SK-N-DZ (cell line): ENCODE results near the gene BATF2.
"Not testable (repeated sequence)": the region's sequence is repeated elsewhere in the genome, so short reads cannot be mapped to it uniquely, and the experiment has no call there.

ENCODE experiments used
- DNase-seq: peaks from one replicate; pipeline ENCODE4 v3.0.0-alpha.2; 2015; ENCODE audit warnings: low spot score

The BATF2 gene

DNA sequence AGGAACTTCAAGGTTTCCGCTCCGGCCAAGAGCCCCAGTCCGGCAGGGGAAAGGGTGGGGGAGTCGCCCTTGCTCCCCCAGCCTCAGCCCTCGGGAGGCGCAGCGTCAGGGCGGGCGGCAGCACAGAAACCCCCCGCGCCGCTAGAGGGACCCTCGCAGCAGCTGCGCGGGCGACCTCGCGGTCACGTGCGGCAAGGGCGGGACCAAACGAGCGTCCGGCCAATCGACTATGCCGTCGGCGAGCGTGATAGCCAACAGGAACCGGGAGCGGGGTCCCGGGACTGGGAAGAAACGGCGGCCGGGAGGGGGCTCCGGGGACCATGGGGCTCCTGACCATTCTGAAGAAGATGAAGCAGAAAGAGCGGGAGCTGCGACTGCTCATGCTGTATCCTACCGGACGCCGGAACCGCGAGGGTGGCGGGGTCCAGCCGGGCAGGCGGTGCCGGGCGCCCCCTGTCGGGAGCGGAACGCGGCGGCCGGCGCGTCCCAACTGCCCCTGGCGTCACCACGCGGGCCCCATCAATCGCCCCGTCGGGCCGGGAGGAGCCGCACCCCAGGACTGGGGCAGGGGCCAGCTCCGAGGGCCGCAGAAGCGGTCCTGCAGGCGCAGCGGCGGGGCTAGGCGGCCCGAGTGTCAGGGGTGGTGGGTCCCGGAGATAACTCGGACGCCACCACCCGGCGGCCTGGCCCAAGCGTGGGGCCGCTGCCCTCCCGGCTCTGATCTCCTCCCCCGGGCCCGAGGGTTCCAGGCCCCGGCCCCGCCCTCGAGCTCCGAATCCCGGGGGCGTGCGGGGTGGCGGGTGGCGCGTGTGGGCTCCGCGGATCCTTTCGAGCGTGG lies 17.3 kb upstream of the BATF2 start, which contains the start of gene ARL2:
ARL2 (plus strand) TSS at position 273 of the 838 bp plus-strand sequence; CDS start at position 321, 48 bp downstream.
- DNase-seq: peak; percentile 96

DNA sequence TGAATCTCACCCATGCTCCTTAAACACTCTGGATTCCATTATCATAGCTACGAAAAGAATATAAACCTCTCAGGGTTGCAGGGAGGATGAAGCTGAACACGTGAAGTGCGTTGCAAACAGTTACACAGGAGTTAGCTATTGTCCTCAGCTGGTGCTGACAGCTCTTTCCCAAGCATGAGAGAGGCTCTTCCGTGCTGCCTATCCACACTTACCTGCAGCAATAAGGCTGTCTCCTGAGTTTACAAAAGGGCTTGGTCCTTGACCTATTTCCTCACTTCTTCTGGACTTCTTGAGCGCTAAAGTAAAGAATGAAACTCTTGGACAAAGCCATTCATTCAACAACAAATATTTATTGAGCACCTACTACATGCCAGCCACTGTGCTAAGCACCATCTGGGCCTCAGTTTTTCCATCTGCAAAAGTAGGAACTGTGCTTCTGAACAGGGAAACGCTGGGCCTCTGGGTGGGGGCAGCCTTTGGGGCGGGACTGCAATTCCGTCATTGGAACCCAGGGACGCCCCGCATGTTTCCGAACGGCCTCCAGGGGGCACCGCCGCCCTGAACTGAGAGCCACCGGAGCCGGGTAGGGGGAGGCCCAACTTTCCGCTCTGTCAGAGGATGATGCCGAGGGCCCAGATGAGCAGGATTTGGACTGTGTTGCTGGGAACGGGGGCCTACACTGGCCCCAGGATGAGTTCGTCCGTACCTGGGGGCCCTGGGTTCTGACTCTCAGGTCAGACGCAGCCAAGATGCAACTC lies 16.5 kb upstream of the BATF2 start:
- DNase-seq: peak; percentile 88

DNA sequence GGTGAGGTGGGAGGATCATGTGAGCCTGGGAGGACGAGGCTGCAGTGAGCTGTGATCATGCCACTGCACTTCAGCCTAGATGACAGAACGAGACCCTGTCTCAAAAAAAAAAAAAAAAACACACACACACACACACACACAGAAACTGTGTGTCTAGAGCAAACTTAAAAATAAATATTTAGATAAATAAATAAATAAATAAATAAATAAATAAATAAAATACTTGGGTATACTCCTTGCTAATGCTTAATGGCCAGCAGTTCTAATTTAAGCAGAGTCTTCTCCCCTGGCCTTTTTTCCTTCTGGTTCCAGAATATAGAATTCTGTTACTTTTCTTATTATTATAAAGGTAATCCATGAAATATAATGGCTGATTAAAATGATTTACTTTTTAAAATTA lies 12.1 kb upstream of the BATF2 start:
- no peak for DNase-seq

DNA sequence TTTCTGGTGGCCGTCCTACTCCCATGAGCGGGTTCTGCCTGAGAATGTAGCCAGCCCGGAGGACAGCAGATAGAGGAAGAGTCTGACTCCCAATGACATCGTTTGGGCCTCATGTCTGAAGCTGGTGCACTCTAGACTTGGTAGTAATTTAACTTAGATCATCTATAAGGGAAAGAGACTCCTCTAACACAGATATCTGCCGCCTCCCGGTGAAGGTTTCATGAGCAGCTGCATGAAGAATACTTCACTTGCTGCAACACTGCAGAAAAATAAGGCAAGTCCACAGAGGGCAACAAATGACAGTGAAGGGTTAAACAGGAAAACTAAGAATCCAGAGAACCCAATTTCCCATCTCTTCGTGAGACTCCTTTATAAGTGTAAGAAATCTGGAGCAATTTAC lies 11.2 kb upstream of the BATF2 start:
- no peak for DNase-seq

DNA sequence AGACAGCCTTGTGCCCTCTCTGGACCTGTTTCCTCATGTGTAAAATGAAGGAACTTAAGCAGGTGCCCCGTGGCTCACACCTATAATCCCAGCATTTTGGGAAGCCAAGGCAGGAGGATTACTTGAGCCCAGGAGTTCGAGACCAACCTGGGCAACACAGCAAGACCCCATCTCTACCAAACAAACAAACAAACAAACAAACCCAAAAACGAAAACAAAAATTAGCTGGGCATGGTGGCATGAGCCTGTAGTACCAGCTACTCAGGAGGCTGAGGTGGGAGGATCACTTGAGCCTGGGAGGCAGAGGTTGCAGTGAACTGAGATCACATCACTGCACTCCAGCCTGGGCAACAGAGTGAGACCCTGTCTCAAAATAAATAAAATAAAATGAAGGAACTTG lies 7.2 kb upstream of the BATF2 start:
- DNase-seq: not testable (repeated sequence)

DNA sequence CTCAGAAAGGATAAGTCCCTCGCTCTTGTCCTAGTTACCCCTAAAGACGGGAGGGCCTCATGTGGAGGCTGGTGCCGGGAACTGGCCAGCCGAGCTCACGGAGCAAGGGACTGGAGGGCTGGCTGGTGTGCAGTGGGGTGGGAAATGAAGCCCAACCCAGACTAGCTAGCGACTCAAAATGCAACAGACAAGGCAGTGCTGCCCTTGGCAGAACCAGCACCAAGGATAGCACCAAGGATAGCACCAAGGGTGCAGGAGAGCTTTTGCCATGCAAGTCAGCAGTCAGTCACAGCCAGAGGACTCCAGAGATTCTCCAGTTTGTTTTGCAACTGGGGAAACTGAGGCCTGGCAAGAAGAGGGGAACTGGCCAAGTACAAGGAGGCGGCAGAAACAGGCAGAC lies 6.5 kb upstream of the BATF2 start:
- no peak for DNase-seq

DNA sequence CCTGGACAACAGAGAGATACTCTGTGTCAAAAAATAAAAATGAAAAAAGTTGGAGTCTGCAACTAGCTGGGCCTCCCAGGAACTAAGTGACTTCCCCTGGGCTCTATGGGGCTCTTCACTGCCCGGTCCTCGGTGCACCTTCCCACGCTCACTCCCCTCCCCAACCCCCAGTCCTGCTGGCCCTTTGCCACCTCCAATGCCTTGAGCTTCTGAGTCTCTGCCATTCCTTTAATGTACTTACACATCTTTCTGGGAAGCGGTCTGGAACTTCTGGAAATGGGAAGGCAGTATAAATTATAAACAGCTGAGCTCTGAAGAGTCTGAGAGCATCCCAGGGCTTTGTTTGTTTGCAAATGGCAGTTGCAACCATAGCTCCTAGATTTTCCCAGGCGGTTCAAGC lies 5.9 kb upstream of the BATF2 start:
- no peak for DNase-seq

DNA sequence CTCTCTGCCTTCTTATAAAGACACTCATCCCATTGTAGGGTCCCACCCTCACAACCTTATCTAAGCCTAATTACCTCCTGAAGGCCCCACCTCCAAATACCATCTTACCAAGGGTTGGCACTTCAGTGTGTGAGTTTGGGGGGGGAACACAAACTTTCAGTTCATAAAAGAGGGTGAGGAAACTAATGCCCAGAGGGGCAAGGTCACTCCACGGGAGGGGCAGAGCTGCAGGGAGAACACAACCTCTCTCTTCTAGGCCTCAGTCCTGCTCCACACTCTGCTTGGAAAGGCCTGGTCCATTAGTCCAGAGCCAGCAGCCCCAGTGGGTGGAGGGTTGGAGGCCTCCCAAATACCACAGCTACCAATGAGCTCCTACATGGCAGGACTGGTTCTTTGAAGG lies 2.7 kb upstream of the BATF2 start:
- no peak for DNase-seq

DNA sequence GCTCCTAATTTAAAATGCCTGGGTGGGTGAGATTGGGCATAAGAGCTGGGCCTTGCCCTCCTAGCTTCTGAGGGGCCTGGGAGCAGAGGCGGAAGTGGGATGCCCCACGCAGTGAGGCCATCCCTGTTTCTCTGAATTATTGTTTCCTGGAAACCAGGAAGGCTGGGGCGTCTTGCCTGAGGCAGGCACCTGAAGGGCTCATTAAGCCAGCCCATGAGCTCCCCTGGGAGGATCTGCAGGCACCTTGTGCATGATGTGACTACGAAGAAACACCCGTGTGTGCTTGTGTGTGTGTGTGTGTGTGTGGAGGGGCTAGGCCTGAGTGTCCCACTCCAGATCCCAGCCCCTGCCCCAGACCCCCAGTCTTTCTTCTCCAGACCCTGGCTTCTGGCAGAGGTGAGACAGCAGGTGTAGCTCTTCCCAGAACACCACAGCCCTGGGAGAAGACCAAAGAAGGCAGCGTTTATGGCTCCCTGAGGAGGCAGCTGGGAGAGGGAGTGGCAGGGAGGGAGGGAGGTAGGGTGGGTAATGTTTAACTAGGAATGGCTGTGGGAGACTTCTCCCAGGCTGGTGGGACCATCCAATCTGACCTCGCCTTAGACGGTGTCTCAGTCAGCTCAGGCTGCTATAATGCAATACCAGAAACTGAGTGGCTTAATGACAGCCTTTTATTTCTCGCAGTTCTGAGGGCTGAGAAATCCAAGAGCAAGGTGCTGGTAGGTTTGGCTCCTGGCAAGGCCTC lies 2.1 kb upstream of the BATF2 start:
- no peak for DNase-seq

DNA sequence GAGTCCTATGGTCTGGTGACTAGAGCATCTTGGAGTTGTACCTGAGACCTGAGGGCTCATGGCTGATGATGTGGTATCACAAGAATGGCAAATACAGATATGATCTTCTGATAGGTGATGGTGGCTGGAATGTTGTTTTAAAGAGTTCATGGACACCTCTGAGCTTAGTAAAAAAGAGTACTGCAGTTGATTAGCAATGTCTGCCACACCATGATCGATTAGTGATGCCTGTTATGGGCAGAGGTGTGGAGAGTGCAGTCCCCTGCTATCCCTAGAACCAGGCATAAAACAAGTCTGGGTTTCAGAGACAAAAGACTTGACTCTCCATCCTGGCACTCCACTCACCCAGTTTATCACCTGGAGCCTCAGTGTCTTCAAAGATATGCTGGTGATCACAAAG lies 1.4 kb upstream of the BATF2 start:
- no peak for DNase-seq

DNA sequence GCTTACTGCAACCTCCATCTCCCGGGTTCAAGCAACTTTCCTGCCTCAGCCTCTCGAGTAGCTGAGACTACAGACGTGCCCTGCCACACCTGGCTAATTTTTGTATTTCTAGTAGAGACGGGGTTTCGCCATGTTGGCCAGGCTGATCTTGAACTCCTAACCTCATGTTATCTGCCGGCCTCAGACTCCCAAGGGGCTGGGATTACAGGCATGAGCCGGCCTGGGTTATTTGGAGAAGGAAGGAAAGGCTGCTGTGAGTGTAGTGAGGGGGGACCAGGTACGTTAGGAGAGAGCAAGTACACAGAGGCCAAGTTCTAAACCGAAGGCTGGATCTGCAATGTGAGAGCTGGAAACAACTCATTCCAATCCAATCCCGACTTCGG lies 453 bp downstream of the BATF2 start:
- DNase-seq: no peak

DNA sequence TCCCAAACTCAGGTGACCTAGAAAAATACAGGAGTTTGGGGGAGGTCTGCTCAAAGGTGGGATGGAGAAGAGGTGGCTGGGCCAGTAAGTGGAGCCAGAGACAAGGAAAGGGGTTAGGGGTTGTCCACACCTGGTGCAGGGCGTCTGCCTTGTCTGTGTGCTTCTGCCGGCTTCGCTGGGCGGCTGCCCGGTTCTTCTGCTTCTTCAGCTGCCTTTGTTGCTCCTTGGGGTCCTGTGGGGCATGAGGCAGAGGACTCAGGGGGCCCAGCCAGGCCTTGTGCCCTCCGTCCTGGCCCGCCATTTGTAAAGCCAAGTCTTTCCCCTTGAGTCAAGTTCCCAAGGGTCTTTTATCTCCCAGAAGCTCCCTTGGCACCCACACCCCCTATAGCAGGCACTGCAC lies 2.5 kb downstream of the BATF2 start:
- no peak for DNase-seq

DNA sequence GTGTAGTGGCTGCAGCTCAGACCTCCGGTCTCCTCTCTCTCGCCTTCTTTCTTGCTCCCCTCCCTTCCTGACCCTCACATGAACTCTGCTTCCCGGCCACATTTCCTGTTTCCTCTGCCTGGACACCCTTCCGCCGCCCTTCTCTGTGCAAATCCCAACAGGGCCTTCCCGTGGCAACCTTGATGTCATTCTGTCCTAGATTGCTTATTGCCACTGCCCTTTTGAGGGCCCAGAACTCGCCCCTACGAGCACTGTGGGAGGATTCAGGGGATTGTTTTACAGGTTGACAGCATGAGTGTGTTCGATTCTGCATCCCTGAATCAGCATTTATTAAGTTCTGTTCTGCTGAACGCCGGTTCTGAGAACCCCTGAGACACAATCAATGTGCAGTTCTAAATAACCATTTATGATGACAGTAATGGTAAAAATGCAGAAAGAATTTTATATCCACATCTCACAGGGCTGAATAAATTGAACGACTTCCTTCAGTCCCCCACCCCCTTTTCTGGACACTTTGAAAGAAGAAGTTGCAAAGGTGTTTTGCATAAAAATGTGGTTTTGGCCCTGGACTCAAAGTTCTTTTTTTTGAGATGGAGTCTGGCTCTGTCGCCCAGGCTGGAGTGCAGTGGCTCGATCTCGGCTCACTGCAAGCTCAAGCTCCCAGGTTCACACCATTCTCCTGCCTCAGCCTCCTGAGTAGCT lies 6.4 kb downstream of the BATF2 start:
- peak; percentile 48 for DNase-seq

DNA sequence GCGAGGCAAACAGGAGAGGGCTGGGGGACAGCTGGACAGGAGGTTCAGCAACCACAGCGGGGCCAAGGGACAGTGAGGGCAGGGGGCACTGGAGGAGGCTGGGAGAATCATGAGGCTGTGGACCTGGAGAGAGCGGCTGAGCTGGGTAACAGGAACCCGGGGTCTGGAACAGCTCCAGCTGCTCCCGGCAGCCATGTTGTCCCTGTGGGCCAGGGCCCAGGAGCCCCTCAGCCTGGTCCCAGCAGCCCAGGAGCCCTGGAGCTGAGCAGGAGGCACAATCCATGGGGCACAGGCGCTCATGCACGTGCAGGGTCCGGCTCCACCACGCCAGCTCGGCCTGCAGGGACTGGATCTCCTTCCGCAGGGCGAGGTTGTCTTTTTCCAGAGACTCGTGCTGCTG lies 7.4 kb downstream of the BATF2 start:
- no peak for DNase-seq

DNA sequence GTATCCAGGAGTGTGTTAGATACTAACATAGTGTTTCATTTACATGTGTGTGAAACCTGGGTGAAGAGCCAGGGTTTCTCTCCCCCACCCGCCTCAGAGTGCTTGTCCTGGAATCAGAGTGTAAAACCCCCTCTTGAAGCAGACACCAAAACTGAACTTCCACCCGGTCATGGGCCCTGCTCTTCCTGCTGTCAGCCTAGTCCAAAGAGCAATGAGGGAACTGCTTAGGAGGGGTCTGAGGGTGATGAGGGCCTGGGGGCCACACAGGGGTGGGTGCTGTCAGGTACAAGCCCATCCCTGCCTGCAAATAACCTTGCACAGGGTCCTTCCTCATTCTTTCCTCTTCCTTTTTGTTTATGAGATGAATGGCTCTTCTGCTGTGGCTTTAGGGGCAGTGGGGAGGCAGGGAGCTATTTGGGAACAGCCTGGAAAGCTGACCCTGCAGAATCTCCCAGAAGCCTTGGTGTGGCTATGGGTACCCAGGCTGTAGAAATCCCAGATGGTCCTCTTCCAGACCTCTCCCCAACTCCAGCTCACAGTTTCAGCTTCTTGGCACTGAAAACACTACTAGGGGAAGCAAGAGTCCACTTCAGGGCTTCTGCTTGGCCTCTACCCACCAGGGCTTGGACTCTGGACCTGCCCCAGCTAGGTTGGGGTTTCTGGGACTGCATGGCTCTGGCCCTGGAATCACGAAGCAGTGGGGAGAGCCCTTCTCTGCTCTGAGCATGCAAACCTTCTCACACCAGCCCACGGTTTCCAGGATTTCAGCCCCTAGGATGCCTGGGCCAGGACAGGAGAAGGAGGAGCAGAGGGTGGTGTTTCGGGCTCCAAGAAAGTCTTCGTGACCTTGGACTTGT lies 8.5 kb downstream of the BATF2 start:
- DNase-seq: no peak

DNA sequence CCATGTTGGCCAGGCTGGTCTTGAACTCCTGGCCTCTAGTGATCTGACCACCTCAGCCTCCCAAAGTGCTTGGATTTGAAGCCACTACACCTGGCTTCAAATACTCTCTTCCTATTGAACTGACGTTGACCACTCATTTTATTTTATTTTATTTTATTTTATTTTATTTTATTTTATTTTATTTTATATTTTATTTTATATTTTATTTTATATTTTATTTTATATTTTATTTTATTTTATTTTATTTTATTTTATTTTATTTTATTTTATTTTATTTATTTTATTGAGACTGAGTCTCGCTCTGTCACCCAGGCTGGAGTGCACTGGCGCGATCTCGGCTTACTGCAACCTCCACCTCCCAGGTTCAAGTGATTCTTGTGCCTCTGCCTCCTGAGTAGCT lies 13.4 kb downstream of the BATF2 start:
- not testable (repeated sequence) for DNase-seq

DNA sequence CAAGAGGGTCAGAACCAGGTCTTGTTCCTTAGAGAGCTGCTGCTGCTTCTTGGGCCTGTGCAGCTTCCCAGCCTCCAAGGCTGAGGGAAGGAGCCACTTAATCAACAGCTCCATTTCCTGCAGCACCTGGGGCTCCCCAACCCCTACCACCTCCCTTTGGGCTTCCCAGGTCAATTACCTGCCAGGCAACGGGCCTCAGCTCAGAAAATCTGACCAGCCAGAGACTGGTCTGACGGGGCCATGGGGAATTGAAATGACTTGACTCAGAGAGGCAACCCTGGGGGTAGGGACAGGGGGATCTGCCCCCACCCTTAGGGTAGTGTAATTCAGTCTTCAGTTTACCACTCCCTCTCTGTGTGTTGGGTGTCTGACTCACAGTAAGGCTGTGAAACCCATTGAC lies 20.1 kb downstream of the BATF2 start:
- no peak for DNase-seq

DNA sequence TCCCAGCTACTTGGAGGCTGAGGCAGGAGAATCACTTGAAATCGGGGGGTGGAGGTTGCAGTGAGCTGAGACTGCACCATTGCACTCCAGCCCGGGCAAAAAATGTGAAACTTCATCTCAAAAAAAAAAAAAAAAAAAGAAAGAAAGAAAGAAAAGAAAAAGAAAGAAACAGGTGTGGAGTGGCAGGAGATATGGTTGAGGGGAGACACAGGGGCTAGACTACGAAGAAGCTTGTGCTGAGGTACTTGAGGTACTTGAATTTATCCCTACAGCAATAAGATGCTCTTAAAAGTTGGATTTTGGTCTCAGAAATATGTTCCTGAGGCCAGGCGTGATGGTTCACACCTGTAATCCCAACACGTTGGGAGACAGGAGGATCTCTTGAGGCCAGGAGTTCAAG lies 22.6 kb downstream of the BATF2 start:
- DNase-seq: no peak

DNA sequence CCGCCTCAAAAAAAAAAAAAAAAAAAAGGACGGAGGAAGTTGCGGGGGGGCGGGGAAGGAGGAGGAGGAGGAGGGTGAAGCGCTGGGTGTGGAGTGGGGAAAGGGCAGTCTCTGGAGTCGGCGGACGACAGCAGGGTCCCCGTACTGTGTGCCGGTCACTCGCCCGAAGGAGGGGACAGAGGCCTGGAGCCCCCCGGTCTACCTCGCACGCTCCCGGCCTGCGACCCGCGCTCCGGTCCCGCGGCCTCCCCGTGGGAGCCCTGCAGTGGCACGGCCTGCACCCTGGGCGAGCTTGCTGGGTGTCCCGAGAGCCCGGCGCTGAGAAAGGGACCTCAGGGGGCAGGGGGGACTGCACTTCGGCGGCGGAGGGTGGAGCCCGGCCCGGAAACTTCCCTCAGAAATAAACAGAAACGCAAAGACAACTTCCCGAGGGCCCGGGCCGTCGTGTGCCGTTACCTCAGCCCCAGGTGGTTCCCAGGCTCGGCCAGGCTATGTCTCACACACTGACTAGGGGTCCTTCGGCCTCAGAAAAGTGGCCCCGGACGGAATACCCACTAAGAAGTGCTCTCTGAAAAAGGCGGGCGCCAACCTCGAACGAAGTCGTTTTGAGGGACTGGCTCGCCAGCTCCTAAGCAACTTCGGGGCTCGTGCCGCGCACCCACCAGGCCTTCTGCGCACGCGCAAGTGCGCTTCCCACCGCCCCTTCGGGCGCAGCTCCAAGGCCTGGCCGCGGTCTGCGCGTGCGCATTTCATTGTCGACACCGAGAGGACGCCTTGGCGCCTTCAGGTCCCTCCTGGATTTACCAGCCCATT lies 25.1 kb downstream of the BATF2 start, which contains the start of gene MAJIN:
MAJIN (minus strand) TSS at position 688 of the 813 bp plus-strand sequence. CDS start 12,703 bp downstream, outside the sequence.
- DNase-seq: no peak

DNA sequence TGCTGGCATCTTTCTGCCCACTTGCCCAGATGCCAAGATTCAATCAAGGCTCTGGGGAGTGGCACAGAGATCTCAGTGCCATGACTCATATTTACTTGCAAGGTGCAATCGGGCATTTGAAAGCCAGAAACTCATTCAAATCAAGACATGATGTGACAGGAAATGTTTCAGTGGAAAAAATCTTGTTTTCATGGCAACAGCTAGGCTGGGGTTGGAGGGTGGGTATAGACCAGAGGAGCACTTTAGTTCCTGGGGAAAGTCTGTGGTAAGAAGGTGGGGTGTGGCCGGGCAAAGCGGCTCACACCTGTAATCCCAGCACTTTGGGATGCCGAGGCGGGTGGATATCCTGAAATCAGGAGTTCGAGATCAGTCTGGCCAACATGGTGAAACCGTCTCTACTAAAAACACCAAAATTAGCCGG lies 26.0 kb downstream of the BATF2 start:
- DNase-seq: no peak
